HK-2 (cell line): Measurements from ENCODE around the gene RBM23.
"Not testable (repeated sequence)": the region's sequence is repeated elsewhere in the genome, so short reads cannot be mapped to it uniquely, and the experiment has no call there.

Experiments
- DNase-seq: peaks from one replicate; pipeline ENCODE4 v3.0.0-alpha.2; 2018; ENCODE audit not compliant: unreplicated experiment

Gene RBM23

GRCh38 chr14:22918804-22919600 is at the start of gene RBM23:
TSS of gene RBM23 (minus strand) at chr14:22919149.
- peak; percentile 98 for DNase-seq

- no peak for DNase-seq
Observed at GRCh38 chr14:22966783-22967269, 47.9 kb upstream of the RBM23 start.

GRCh38 chr14:22965916-22966782 is 47.2 kb upstream of the RBM23 start:
- DNase-seq: not testable (repeated sequence)

GRCh38 chr14:22962061-22962676 is 43.2 kb upstream of the RBM23 start:
- no peak for DNase-seq

- no peak for DNase-seq
Observed at GRCh38 chr14:22955702-22956569, 37.0 kb upstream of the RBM23 start.

GRCh38 chr14:22952418-22952817 is 33.5 kb upstream of the RBM23 start:
- DNase-seq: no peak

- not testable (repeated sequence) for DNase-seq
Observed at GRCh38 chr14:22951795-22952194, 32.8 kb upstream of the RBM23 start.

- DNase-seq: no peak
Observed at GRCh38 chr14:22945642-22946041, 26.7 kb upstream of the RBM23 start.

GRCh38 chr14:22939684-22940083 is 20.7 kb upstream of the RBM23 start:
- DNase-seq: no peak

GRCh38 chr14:22935156-22935555 is 16.2 kb upstream of the RBM23 start:
- DNase-seq: no peak

GRCh38 chr14:22932146-22932545 is 13.2 kb upstream of the RBM23 start:
- no peak for DNase-seq

- DNase-seq: no peak
Observed at GRCh38 chr14:22929961-22930364, 11.0 kb upstream of the RBM23 start.

GRCh38 chr14:22929104-22929960 is 10.4 kb upstream of the RBM23 start, which contains the start of gene PRMT5:
TSS of gene PRMT5 (minus strand) at chr14:22929376. CDS start at chr14:22929361, 15 bp downstream.
- peak; percentile 98 for DNase-seq

GRCh38 chr14:22928237-22929103 is 9.5 kb upstream of the RBM23 start:
- no peak for DNase-seq

- DNase-seq: no peak
Observed at GRCh38 chr14:22926316-22926715, 7.4 kb upstream of the RBM23 start.

GRCh38 chr14:22925513-22925912 is 6.6 kb upstream of the RBM23 start:
- DNase-seq: no peak

GRCh38 chr14:22923746-22924145 is 4.8 kb upstream of the RBM23 start:
- DNase-seq: no peak

GRCh38 chr14:22922294-22922693 is 3.3 kb upstream of the RBM23 start:
- DNase-seq: no peak

GRCh38 chr14:22920697-22921096 is 1.7 kb upstream of the RBM23 start:
- DNase-seq: no peak
